Fibroblast of lung (primary cell): ENCODE data around the gene UBE3D.

Source experiments
- EZH2 ChIP-seq: IDR thresholded peaks from 2 replicates; pipeline ENCODE4 v1.5.1; 2012; ENCODE audit warnings: low read length, control low read depth, mild to moderate bottlenecking; ENCODE audit errors: missing control alignments
- TF ChIP-seq, protein P1 (sequence below), 2 donors: IDR thresholded peaks in 1 of 2; conservative IDR thresholded peaks in 1 of 2; 1 replicate in 1 of 2; 2 replicates in 1 of 2; pipeline ENCODE4 v1.5.1; 2011 to 2012; ENCODE audit warnings: low read length in 2 of 2, control low read depth in 1 of 2, inconsistent platforms in 1 of 2, low read depth in 1 of 2, mild to moderate bottlenecking in 1 of 2

DNA sequence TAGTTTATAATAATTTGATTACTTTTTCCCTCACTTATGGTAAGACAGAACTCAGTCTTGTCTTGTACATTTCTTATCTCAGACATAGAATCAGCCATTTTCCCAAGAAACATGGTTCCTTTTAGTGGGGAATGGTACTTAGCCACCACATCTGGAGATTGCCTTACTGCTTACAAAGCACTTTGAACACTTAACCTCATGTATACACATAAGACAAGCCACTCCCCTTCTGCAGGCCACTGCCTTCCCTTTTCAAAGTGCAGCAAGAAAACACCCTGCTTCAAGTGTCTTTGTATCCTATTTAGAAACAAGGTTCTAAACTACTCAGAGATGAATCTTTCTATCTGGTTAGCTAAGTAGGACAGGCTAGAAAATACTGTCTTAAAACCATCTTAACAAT lies 159.2 kb downstream of the UBE3D start:
- TF ChIP-seq, protein P1, sequence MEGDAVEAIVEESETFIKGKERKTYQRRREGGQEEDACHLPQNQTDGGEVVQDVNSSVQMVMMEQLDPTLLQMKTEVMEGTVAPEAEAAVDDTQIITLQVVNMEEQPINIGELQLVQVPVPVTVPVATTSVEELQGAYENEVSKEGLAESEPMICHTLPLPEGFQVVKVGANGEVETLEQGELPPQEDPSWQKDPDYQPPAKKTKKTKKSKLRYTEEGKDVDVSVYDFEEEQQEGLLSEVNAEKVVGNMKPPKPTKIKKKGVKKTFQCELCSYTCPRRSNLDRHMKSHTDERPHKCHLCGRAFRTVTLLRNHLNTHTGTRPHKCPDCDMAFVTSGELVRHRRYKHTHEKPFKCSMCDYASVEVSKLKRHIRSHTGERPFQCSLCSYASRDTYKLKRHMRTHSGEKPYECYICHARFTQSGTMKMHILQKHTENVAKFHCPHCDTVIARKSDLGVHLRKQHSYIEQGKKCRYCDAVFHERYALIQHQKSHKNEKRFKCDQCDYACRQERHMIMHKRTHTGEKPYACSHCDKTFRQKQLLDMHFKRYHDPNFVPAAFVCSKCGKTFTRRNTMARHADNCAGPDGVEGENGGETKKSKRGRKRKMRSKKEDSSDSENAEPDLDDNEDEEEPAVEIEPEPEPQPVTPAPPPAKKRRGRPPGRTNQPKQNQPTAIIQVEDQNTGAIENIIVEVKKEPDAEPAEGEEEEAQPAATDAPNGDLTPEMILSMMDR (conservative IDR thresholded peaks at IDR 0.05 in 1 of 2, IDR thresholded peaks at IDR 0.05 in 1 of 2; ENCODE audit: low read depth in 1 of 2, low read length in 2 of 2) = no peak
- no peak for TF ChIP-seq EZH2
